T-cell (primary cell): ENCODE data around the gene TCHP. TPM values are rescaled to one million over a fixed set of nuclear protein-coding genes. Genes with fewer than 3 reads are reported as not detected.
"Not testable (repeated sequence)": the region's sequence is repeated elsewhere in the genome, so short reads cannot be mapped to it uniquely, and the experiment has no call there.

Experiments used
- ATAC-seq, 4 experiments: fragments of 200-7000 bp in 3 of 4; fragments of 150-1000 bp in 1 of 4; cut with Tn5 transposase; replicated peaks in 1 of 4; 1 replicate in 3 of 4; 2 replicates in 1 of 4; pipeline ENCODE4 v1.10.0; 2021; ENCODE audit warnings: moderate library complexity in 3 of 4, mild to moderate bottlenecking in 2 of 4, moderate number of reproducible peaks in 1 of 4
- CTCF ChIA-PET, 2 donors: fragments of 300-600 bp; sonication (Branson Sonifier 250); formaldehyde crosslinking; loops; one replicate each; lab custom pipeline; 2022; ENCODE audit warnings: antibody characterized with exemption in 2 of 2; lab: Charles Lee
- POLR2A ChIA-PET, 2 donors: fragments of 300-600 bp; sonication (Branson Sonifier 250); formaldehyde crosslinking; loops; one replicate each; lab custom pipeline; 2022; ENCODE audit warnings: antibody characterized with exemption in 2 of 2; lab: Charles Lee
- DNase-seq, 35 experiments: peaks; one replicate each; pipeline versions ENCODE4 v3.0.0 to v3.0.0-alpha.2; 2013 to 2023
- H3K27ac ChIP-seq: one replicate; pipeline ENCODE4 v1.5.1; 2013; ENCODE audit warnings: low read length
- H3K27me3 ChIP-seq, 2 experiments: replicated peaks in 1 of 2; 1 replicate in 1 of 2; 2 replicates in 1 of 2; pipeline versions ENCODE4 v1.6.1 to v1.7.0; 2013; ENCODE audit warnings: low read length in 1 of 2, mixed read lengths in 1 of 2; ENCODE audit not compliant: control insufficient read depth in 2 of 2, insufficient read depth in 2 of 2; ENCODE audit errors: extremely low read depth in 1 of 2
- H3K36me3 ChIP-seq, 2 donors: 1 replicate in 1 of 2; 2 replicates in 1 of 2; pipeline versions ENCODE4 v1.6.1 to v1.7.0; 2013; ENCODE audit warnings: low read length in 1 of 2; ENCODE audit not compliant: control insufficient read depth in 2 of 2, insufficient read depth in 1 of 2; ENCODE audit errors: extremely low read depth in 1 of 2
- H3K4me1 ChIP-seq, 2 experiments: 1 replicate in 1 of 2; 2 replicates in 1 of 2; pipeline versions ENCODE4 v1.6.1 to v1.7.0; 2013; ENCODE audit warnings: low read length in 2 of 2, mixed read lengths in 1 of 2; ENCODE audit not compliant: insufficient read depth in 2 of 2, control insufficient read depth in 1 of 2; ENCODE audit errors: extremely low read depth in 1 of 2
- H3K4me3 ChIP-seq, 2 donors: 1 replicate in 1 of 2; 2 replicates in 1 of 2; pipeline versions ENCODE4 v1.5.1 to v1.7.0; 2013; ENCODE audit warnings: mild to moderate bottlenecking in 2 of 2, low read length in 1 of 2, moderate library complexity in 1 of 2; ENCODE audit not compliant: control insufficient read depth in 1 of 2; ENCODE audit errors: extremely low read depth in 1 of 2
- H3K9me3 ChIP-seq: 2 replicates; pipeline ENCODE4 v1.7.0; 2013
- H3K27ac Mint-ChIP-seq, 2 donors: one replicate each; pipeline ENCODE4 v1.8.0; 2020 to 2021; ENCODE audit warnings: mild to moderate bottlenecking in 2 of 2, mixed read lengths in 2 of 2
- H3K27me3 Mint-ChIP-seq, 2 donors: one replicate each; pipeline ENCODE4 v1.8.0; 2021 to 2022; ENCODE audit warnings: mixed read lengths in 2 of 2
- H3K36me3 Mint-ChIP-seq: one replicate; pipeline ENCODE4 v1.8.0; 2021; ENCODE audit warnings: mixed read lengths
- H3K4me1 Mint-ChIP-seq, 3 donors: one replicate each; pipeline ENCODE4 v1.8.0; 2020 to 2022; ENCODE audit warnings: mixed read lengths in 3 of 3, mild to moderate bottlenecking in 1 of 3
- H3K4me3 Mint-ChIP-seq, 3 donors: one replicate each; pipeline ENCODE4 v1.8.0; 2020 to 2022; ENCODE audit warnings: mild to moderate bottlenecking in 3 of 3, mixed read lengths in 3 of 3, moderate library complexity in 3 of 3
- H3K9me3 Mint-ChIP-seq, 3 donors: one replicate each; pipeline ENCODE4 v1.8.0; 2020 to 2022; ENCODE audit warnings: mixed read lengths in 3 of 3
- WGBS: methylation state at CpG from one replicate; pipeline ENCODE4 v1.1.5; 2013; ENCODE audit warnings: missing lambda C conversion rate; ENCODE audit not compliant: insufficient coverage; 5-methylcytosine and 5-hydroxymethylcytosine counted together
- total RNA-seq, 35 experiments: library from RNA in 6 of 35; stranded (reverse) in 6 of 35; fragments of 120-200 nt in 1 of 35; gene quantifications; one replicate each; pipeline versions ENCODE4 v1.2.1 to v1.2.4 and lab custom pipeline; 2013 to 2026

Gene TCHP
- total RNA-seq, 5 donors from 2014 or later (not counting 1 experiment from before 2014, with no cell fraction given): 25.9 to 41.5 (median 37.3) TPM

DNA sequence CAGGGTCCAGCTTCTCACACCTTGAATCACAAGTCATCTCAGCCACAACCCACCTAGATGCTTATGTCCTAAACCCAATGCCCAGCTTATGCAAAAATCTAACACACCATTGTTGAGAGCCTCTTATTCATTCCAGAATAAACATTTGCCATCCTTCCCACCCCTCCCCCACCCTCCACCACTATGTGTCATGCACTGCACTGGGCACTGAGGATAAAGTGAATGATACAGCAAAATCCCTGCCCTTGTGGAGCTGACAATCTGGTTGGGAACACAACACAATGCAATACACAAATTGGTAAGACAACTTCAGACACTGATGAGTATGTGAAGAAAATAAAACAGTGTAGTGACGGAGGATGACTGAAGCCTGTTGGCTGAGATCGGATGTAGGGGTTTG, 18.3 kb upstream of the TCHP start:
- no peak for DNase-seq
- Histone ChIP-seq H3K4me1 (peaks cover 16 to 34% of the 10 kb centered on the region in 2 experiments), H3K27ac (no peak overlapping the region), H3K27me3 (no peaks in the 10 kb centered on the region), H3K36me3 (no peaks in the 10 kb centered on the region), H3K9me3 (no peaks in the 10 kb centered on the region), H3K4me3 (no peak overlapping the region)
- no CpG with 5 or more reads among the region's 2 CpGs for WGBS
- H3K36me3 Mint-ChIP-seq: no peaks in the 10 kb centered on the region
- no peak overlapping the region for H3K27ac Mint-ChIP-seq
- ChIA-PET POLR2A (no interaction called here), CTCF (interaction anchor here (0.5 to 1.5 kb wide), 5 partner anchors 27 to 308 kb away, joined by 3 to 11 read pairs (median 6); no protein-coding TSS in a partner anchor)
- ATAC-seq: no peak
- H3K9me3 Mint-ChIP-seq: no peaks in the 10 kb centered on the region
- H3K4me1 Mint-ChIP-seq: peaks cover 35 to 42% (median 42%) of the 10 kb centered on the region in 3 donors
- no peaks in the 10 kb centered on the region for H3K27me3 Mint-ChIP-seq
- peak overlapping the region in 2 of 3 donors; percentile 80 to 90 for H3K4me3 Mint-ChIP-seq

DNA sequence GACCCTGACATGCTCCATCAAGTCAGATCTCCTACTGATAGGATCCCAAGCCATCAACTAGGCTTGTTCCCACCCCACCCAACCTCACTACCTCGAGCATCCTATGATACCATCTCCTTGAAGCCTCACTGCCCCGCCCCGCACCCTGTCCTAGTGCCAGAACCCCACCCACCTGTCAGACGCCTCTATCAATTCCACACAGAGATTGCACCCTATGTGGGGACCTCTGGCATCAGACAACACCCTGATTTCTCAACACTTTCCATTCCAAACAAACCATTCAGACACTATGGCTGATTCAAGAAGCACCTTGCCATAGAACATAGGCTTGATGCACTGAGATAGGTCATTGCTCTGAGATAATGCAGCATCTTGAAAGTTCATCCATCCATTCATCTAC, 16.6 kb upstream of the TCHP start:
- ChIA-PET POLR2A (no interaction called here), CTCF (no interaction called here)
- ATAC-seq: no peak
- peaks cover 37 to 38% (median 37%) of the 10 kb centered on the region in 3 donors for H3K4me1 Mint-ChIP-seq
- H3K4me1 ChIP-seq: peaks cover 20 to 39% of the 10 kb centered on the region in 2 experiments
- DNase-seq: no peak
- no peaks in the 10 kb centered on the region for H3K36me3 ChIP-seq
- H3K4me3 Mint-ChIP-seq: no peak overlapping the region
- no peaks in the 10 kb centered on the region for H3K36me3 Mint-ChIP-seq
- H3K27me3 ChIP-seq: no peaks in the 10 kb centered on the region
- H3K27ac ChIP-seq: no peak overlapping the region
- WGBS: 66% methylated on average over 4 of the region's 4 CpGs
- no peak overlapping the region for H3K27ac Mint-ChIP-seq
- no peaks in the 10 kb centered on the region for H3K27me3 Mint-ChIP-seq
- no peaks in the 10 kb centered on the region for H3K9me3 Mint-ChIP-seq
- no peak overlapping the region for H3K4me3 ChIP-seq
- no peaks in the 10 kb centered on the region for H3K9me3 ChIP-seq

DNA sequence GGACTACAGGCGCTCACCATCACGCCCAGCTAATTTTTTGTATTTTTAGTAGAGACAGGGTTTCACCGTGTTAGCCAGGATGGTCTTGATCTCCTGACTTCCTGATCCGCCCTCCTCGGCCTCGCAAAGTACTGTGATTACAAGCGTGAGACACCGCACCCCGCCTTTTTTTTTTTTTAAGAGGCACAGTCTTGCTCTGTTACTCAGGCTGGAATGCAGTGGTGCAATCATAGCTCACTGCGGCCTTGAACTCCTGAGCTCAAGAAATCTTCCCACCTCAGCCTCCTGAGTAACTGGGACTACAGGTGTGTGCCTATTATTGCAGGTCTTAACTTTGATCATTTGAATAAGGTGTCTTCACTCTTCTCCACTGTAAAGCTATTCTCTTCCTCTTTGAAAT, 14.5 kb upstream of the TCHP start:
- no peak for ATAC-seq
- Histone ChIP-seq H3K36me3 (no peaks in the 10 kb centered on the region), H3K27ac (no peak overlapping the region), H3K4me3 (no peak overlapping the region), H3K27me3 (no peaks in the 10 kb centered on the region), H3K9me3 (no peaks in the 10 kb centered on the region), H3K4me1 (peaks cover 16 to 40% of the 10 kb centered on the region in 2 experiments)
- DNase-seq: no peak
- H3K4me1 Mint-ChIP-seq: peaks cover 35 to 37% (median 37%) of the 10 kb centered on the region in 3 donors
- CTCF ChIA-PET: interaction anchor here in 1 of 2 donors (0.6 kb wide), 1 partner anchor 10 kb away, joined by 5 read pairs; no protein-coding TSS in a partner anchor
- no peaks in the 10 kb centered on the region for H3K9me3 Mint-ChIP-seq
- H3K36me3 Mint-ChIP-seq: no peaks in the 10 kb centered on the region
- no peak overlapping the region for H3K4me3 Mint-ChIP-seq
- no peak overlapping the region for H3K27ac Mint-ChIP-seq
- H3K27me3 Mint-ChIP-seq: no peaks in the 10 kb centered on the region
- 98% methylated on average over 7 of the region's 10 CpGs for WGBS
- POLR2A ChIA-PET: interaction anchor here (0.6 kb wide), 2 partner anchors 123 to 760 kb away, joined by 3 to 5 read pairs; no protein-coding TSS in a partner anchor

DNA sequence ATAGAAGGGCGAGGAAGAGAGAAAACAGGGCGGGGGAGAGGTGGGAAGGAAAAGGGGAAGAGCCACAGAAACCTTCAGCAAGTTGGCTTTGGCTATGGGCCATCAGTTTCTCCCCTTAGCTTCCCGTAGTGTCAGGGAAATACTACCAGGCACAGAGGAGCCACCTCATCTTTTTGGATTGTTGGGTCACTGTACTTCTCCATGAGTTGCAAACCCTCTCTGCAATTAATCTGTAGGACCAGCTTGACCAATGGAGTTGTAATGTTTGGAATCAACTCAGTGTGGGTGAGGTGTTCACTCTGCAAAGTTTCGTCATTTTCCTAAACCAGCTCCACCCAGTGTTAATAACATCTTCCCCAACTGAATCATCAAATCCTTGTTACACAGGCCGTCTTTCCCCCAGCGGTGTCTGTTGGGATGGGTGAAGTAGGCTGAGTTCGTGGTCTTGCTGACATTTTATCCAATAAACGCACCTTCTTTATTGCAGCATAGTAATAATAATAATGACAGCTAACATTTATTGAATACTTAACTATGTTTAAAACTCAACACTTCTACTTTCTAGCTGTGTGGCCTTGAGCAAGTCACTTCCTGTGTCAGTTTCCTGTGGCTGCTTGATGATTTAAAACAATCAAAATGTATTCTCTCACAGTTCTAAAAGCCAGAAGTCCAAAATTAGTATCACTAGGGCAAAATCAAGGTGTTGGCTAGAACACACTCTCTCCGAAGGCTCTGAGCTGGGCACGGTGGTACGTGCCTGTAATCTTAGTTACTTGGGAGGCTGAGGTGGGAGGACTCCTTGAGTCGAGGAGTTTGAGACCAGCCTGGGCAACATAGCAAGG, 11.7 kb upstream of the TCHP start:
- Mint-ChIP-seq H3K4me1 (peaks cover 40 to 45% (median 43%) of the 10 kb centered on the region in 3 donors), H3K36me3 (no peaks in the 10 kb centered on the region), H3K27me3 (no peaks in the 10 kb centered on the region), H3K9me3 (no peaks in the 10 kb centered on the region), H3K4me3 (peak overlapping the region; percentile 54 to 69 (median 67)), H3K27ac (peak overlapping the region; percentile 97 to 100)
- peak overlapping the region; percentile 93 for H3K27ac ChIP-seq
- no peaks in the 10 kb centered on the region for H3K9me3 ChIP-seq
- peaks cover 11 to 49% of the 10 kb centered on the region in 2 experiments for H3K4me1 ChIP-seq
- POLR2A ChIA-PET: interaction anchor here (0.7 to 0.8 kb wide), 2 partner anchors 151 to 1526 kb away, joined by 3 to 7 read pairs; no protein-coding TSS in a partner anchor
- CTCF ChIA-PET: interaction anchor here in 1 of 2 donors (0.6 to 1.6 kb wide), 7 partner anchors 8 to 83 kb away, joined by 3 to 6 read pairs (median 3); partner anchors contain the start of gene GLTP
- ATAC-seq (peak; percentile 69 to 84 (median 81)), DNase-seq (peak in 8 of 35 experiments; percentile 4 to 61 (median 18))
- 20% methylated on average over 3 of the region's 12 CpGs for WGBS
- no peaks in the 10 kb centered on the region for H3K36me3 ChIP-seq
- H3K4me3 ChIP-seq: no peak overlapping the region
- no peaks in the 10 kb centered on the region for H3K27me3 ChIP-seq

DNA sequence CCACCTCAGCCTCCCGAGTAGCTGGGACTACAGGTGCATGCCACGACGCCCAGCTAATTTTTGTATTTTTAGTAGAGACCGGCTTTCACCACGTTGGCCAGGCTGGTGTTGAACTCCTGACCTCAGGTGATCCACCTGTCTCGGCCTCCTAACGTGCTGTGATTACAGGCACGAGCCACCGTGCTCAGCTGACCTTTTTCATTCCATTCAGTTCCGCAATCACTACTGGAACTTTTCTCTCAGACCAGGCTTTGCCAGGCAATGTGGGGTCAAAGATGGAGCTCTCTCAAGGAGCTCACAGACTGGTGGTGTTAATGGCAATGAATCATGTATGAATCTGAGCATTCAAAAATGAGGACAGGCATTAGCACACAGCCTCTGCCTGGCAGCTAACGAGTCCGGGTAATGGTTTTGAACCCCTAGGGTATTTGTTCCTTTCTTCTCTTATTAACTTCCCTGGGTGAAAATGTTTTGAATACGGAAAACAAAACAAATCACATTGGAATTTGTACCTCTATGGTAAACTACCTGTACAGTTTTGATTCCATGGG, 9.4 kb upstream of the TCHP start:
- H3K36me3 Mint-ChIP-seq: no peaks in the 10 kb centered on the region
- Histone ChIP-seq H3K27ac (no peak overlapping the region), H3K27me3 (no peaks in the 10 kb centered on the region), H3K36me3 (no peaks in the 10 kb centered on the region), H3K4me3 (no peak overlapping the region), H3K9me3 (no peaks in the 10 kb centered on the region), H3K4me1 (peaks cover 11 to 52% of the 10 kb centered on the region in 2 experiments)
- H3K27me3 Mint-ChIP-seq: no peaks in the 10 kb centered on the region
- ATAC-seq (no peak), DNase-seq (no peak)
- 98% methylated on average over 9 of the region's 13 CpGs for WGBS
- H3K27ac Mint-ChIP-seq: peak overlapping the region in 1 of 2 donors; percentile 48
- ChIA-PET CTCF (interaction anchor here (0.6 to 0.7 kb wide), 2 partner anchors 46 to 1330 kb away, joined by 3 to 4 read pairs; partner anchors contain the start of gene SART3 (in 1 of the 2)), POLR2A (no interaction called here)
- H3K9me3 Mint-ChIP-seq: no peaks in the 10 kb centered on the region
- peaks cover 40 to 50% (median 43%) of the 10 kb centered on the region in 3 donors for H3K4me1 Mint-ChIP-seq
- H3K4me3 Mint-ChIP-seq: no peak overlapping the region

DNA sequence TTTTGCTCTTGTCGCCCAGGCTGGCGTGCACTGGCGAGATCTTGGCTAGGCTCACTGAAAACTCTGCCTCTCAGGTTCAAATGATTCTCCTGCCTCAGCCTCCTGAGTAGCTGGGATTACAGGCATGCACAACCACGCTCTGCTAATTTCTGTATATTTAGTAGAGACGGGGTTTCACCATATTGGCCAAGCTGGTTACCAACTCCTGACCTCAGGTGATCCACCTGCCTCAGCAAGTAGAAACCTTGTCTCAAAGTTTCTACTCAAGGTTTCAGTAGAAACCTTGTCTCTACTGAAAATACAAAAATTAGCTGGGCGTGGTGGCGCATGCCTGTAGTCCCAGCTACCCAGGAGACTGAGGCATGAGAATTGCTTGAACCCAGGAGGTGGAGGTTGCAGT, 8.3 kb upstream of the TCHP start:
- POLR2A ChIA-PET, CTCF ChIA-PET, H3K27me3 Mint-ChIP-seq, ATAC-seq, H3K27ac ChIP-seq, H3K27ac Mint-ChIP-seq, H3K36me3 Mint-ChIP-seq, H3K9me3 ChIP-seq, H3K36me3 ChIP-seq, H3K9me3 Mint-ChIP-seq, DNase-seq, H3K4me3 ChIP-seq, H3K27me3 ChIP-seq: not testable (repeated sequence)
- Mint-ChIP-seq H3K4me3 (peak overlapping the region in 1 of 3 donors; percentile 15), H3K4me1 (peaks cover 40 to 50% (median 43%) of the 10 kb centered on the region in 3 donors)
- 100% methylated on average over 1 of the region's 7 CpGs for WGBS
- H3K4me1 ChIP-seq: peaks cover 11 to 51% of the 10 kb centered on the region in 2 experiments
